GM10847 (cell line): ENCODE results near the gene SLC4A1.

Experiments used
- POLR2A ChIP-seq: IDR thresholded peaks from 2 replicates; pipeline ENCODE4 v1.6.1; 2011; ENCODE audit not compliant: insufficient read length; ENCODE audit errors: extremely low read depth

SLC4A1 gene

DNA sequence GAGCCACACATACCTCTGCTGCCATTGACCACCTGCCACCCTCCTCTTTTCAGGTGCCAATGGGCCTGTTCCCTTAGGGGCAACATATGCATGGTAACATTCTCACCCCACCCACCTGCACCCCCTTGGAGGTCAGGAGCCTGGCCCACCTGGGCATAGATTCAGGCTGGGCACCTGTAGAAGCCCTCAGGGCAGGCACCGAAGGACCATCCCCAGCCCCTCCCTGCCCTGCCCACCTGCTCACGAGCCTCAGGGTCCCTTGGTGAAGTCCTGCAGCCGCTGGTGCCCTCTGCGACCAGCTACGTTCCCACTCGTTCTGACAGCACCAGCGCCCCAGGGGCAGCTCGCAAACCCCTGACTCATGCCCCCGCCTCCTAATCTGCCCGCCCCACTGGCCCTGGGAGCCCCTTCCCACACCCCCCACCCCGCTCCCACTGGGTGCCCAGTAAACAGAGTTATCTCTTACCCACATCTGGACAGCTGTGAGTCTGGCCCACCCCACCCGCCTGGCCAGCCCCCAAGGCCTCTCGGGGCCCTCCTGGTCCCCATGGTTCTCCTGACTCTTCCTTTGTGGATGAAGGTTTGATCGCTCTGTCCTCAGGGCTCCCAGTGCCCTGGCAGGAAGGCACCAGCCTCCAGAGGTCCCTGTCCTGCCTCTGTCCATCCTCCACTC is at the start of gene SLC4A1:
TSS of gene SLC4A1 (minus strand) at position 318 of the 673 bp plus-strand sequence. CDS start 5,269 bp downstream, outside the sequence.
- TF ChIP-seq POLR2A, result no peak

GRCh38 chr17:44317545-44317944 is 49.6 kb upstream of the SLC4A1 start:
- no peak for TF ChIP-seq POLR2A

DNA sequence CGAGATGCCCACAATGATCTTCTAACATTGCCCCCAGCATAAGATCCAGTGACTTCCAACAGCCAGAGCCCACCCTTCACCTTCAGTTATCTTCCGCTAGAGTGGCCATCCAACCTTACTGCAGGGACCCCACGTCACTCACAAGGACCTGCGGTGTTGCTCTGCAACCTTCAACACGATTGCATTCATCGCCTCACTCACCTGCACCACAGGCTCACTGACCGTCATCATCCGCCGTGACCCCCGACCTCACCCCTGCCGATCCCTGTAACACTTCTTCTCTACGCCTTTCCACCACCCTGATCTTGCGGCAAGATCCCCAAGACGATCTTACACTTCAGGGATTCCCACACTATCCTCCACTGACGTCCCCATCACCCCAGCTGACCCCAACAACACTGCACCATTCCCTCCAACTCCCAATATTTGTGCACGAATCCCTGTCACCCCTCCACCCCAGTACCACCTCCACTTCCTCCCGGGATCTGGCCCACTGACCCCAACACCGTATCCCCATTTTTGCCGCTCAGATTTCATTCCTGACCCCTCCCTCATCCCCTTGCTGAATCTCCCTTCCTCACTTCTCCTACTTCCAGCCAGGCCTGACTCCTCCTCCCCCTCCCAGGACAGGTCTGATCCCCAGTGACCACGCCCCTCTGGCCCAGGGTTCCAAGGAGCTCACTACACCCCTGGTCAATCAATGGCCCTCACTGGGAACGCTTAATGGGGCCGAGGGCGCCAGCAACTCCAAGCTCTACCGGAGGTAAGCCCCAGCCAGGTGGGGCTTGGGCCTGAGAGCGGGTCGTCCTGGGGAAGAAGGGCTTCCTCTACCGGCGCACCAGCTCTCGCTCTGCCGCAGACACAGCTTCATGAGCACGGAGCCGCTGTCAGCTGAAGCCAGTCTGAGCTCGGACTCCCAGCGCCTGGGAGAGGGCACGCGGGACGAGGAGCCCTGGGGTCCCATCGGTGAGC is 48.1 kb upstream of the SLC4A1 start:
- no peak for TF ChIP-seq POLR2A

DNA sequence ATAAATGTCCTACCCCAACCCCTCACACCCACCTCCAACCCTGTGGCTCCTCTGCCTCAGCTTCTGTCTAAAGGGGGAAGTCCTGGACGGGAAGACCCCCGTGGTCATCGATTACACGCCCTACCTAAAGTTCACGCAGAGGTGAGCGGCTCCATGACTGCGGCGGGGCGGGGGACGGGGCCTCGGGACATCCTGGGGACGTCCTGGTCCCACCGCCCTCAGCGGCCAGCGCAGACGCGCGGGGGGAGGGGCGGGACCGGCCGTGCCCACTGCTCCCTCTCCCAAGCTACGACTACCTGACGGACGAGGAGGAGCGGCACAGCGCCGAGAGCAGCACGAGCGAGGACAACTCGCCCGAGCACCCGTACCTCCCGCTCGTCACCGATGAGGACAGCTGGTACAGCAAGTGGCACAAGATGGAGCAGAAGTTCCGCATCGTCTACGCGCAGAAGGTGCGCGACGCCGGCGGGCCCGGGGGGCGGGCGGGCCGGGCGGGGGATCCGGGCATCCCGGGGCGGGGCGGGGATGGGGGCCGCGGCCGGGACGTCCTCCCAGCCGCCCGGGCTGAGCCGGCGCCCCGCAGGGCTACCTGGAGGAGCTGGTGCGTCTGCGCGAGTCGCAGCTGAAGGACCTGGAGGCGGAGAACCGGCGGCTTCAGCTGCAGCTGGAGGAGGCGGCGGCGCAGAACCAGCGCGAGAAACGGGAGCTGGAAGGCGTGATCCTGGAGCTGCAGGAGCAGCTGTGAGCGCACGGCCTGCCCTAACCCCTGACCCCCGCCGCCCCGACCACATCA is 47.1 kb upstream of the SLC4A1 start:
- no peak for TF ChIP-seq POLR2A

DNA sequence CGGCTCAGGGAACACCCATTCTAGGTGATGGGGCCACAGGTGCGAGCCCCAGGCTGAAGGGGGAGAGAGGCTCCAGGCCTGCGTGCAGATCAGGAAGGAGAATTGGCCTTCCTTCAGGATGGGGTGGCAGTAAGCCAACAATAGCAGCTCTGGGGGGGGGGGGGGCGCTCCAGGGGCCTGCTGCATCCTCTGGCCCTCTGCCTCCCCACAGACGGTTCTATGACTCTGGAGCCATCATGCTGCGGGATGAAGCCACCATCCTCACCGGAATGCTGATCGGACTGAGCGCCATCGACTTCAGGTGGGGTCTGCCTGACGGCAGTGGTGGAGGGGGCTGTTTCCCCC is 46.6 kb upstream of the SLC4A1 start:
- TF ChIP-seq POLR2A, result no peak

GRCh38 chr17:44314031-44314430 is 46.1 kb upstream of the SLC4A1 start:
- TF ChIP-seq POLR2A, result no peak

DNA sequence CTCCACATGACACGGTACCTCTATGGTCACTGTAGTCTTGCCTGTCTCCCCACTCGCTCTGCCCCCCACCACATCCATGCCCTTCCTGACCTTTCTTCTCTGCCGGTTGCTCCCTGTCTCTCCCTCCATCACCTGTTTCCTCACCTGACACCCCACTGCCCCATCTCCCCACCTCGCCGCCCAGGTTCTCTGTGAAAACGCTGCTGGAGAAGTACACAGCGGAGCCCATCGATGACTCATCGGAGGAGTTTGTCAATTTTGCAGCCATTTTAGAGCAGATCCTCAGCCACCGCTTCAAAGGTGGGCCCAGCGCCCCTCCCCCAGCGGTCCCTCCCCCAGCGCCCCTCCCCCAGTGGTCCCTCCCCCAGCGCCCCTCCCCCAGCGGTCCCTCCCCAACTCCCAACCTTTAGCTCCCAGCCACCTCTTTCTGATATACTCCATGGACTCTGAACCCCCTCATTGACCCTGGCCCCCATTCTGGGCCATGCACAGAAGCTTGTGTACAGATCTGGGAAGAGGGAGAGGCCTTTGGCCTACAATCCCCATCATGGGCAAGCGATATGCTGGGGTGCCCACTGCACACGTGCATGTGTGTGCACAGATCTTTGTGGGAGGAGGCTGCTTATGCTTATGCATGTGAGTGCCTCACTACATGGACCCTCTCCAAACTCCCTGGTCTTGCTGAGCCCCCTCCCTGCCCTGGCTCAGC is 44.6 kb upstream of the SLC4A1 start:
- no peak for TF ChIP-seq POLR2A

DNA sequence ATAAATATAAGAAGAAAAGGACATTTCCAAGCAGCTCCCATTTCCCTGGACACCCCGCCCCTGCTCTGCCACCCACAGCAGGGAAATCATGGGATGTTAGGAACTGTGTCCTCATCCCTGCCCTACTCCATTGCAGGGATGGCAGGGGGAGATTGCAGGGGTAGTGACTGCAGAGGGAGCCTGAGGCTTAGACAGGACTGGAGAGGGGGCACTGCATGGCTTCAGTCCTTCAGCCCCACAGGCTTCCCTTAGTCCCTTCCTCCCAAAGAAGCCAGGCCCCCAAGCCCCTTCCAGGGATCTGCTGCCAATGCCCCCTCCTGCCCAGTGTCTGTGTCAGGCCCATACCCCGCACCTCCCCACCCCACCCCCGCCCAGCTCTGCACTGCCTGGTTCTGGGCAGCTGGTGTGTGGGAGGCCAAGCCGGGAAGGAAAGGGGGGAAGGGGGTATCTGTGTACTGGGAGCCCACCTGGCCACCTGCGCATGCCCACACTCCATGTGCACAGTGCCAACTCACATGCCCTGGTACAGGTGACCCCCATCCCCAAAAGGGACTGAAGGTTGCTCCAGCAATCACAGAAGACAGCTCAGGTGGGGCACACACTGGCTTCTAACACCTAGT is 43.7 kb upstream of the SLC4A1 start:
- TF ChIP-seq POLR2A, result no peak

DNA sequence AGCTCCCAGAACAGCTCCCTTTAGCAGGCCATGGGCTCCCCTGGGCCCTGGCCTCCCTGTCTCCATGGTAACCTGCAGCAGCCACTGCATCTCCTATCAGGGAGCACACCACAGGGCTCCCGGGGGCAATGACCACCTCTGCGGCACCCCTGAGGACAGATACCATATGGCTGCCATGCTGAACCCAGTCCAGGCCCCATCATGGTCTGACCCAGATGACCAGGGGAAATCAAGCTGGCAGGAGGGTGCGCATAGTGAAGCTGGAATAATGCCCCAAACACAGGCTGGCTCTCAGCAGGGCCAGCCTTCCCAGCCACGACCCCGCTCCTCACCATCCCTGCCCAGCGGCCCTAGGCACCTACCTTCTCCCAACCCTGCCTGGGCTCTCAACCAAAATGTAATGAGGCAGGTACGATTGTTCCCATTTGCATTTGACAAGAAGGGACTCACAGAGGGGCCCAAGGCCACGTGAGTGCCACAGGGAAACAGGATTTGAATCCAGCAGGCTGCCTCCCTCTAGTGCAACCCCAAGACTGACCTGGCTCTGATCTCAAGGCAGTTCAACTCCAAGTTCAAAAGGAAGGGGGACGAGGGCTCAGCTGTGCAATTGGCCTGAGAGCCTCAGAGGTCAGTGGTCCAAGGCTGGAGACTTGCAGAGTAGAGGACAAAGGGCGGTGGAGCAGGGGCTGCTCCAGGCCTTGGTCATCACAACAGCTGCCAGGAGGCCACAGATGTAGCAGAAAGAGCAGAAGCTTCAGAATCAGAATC is 42.9 kb upstream of the SLC4A1 start:
- no peak for TF ChIP-seq POLR2A

- no peak for TF ChIP-seq POLR2A
Measured at GRCh38 chr17:44310188-44310587, 42.3 kb upstream of the SLC4A1 start.

- no peak for TF ChIP-seq POLR2A
Measured at GRCh38 chr17:44309472-44309871, 41.5 kb upstream of the SLC4A1 start.

DNA sequence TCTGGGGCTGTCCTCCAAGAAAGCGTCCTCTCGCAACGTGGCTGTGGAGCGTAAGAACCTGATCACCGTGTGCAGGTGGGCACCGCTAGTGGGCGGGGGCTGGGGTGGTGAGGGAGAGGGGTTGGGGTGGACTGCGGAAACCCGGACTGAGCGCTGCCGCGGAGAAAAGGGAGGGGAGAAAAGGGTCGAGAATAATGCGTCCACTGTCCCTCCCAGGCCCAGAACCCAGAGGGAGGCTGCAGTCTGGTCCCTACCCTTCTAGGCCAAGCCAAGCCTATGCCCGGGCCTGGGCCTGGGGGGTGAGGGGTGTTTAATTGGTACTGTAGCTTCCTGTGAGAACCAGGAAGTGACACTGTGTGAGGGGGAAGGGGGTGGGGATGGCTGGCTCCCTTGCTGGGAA is 40.9 kb upstream of the SLC4A1 start:
- no peak for TF ChIP-seq POLR2A

DNA sequence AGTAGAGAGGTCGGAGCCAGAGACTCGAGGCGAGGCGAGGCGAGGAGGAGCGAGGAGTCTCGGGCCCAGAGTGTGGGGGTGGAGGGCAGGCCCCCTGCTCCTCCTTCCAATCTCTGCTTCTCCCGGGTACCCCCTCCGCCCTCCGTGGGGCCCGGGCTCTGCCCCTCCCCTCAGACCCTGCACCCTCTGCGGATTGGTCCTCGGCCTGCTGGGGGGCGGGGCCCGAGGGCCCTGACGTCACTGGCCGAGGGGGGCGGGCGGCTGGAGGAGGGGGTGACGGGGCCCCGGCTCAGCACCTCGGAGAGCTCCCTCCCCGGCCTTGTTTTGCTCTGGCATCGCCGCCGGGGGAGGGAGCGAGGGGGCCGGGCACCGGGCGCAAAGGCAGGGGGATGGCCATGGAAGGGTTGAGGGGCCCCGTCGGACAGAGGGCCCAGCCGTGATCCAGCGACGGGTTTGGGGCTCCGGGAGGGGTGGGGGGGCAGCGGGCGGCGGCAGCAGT is 40.4 kb upstream of the SLC4A1 start, which contains the start of gene RUNDC3A:
TSS of gene RUNDC3A (plus strand) at position 282 of the 499 bp plus-strand sequence. CDS start 232 bp downstream, outside the sequence.
- TF ChIP-seq POLR2A, result no peak

DNA sequence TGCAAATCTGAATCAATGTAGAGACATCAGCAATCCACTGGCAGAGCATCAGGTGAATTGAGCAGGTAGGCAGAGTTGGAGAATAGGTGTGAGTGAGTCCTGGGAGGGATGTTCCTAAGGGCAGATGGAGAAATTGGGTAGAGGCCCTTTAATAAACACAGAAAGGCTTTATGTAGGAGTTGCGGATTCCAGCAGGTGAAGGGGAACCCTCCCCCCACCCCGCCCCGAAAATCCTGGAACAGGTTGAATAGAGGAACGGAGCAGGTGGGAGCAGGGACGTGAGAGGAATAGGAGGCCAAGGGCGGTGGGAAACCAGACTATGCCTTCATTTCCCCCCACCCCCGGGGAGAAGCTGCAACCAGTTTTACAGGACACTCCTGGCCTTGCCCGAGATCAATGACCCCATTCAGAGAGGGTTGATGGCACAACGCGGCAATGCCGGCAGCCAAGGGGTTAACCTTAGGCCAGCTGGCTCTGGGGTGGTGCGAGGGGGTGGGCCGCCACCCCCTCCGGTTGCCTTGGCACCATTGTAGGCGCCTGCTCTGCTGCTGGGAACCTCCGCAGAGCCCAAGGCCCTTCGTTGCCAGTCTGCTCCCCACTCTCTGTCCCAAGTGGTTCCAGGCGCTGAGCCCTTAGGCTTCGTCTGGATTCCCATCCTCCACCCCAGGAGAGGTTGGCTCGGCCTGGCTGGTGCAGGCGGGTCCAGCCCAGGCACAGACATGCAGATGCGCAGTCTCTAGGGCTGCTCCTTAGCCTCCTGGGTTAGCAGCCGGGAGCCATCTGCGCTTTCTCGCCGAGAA is 39.7 kb upstream of the SLC4A1 start:
- no peak for TF ChIP-seq POLR2A
